Medulla oblongata (tissue), 1 donor: ENCODE results near the gene SOX4.
A peak's percentile ranks its signal among the peaks of the same experiment; 100 is the strongest.

Experiments used
- DNase-seq: peaks from one replicate; pipeline ENCODE4 v3.0.0-alpha.2; 2015; ENCODE audit errors: extremely low spot score

The SOX4 gene

DNA sequence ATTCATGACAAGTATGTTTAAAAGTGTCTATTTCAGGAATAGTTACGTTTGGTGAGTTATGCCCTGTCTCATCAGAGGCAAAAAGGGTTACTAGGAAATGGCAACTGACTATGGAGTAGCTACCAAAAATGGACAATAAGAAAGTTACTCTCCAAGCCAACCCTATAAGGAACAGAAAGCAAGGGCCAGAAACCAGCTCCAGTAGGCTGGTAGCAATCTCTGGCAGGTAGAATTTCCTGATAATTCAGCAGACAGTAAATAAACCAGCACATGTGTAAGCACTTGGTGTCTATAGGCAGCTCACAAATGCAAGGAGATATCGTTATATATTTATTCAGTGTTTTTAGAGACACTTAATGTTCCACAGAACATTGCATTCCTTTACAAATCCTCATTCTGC lies 20.3 kb downstream of the SOX4 start:
- DNase-seq = no peak

DNA sequence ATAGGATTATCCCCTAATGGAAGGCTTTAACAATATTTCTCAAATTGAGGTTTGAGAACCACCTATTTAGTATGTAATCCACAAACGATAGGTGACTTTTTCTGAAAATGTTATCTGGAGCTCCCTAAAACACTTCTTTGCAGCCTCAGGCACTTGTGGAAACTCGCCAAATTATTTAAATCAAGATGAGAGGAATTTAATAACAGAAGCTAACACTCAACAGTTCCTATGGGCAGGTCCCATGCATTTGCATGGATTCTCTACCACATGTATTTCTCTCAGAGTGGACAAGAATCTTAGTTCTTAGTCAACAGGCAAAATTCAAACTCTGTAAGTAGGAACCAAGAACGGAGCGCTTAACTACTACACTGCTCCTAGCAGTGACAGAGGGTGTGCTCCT lies 20.7 kb downstream of the SOX4 start:
- DNase-seq = no peak

DNA sequence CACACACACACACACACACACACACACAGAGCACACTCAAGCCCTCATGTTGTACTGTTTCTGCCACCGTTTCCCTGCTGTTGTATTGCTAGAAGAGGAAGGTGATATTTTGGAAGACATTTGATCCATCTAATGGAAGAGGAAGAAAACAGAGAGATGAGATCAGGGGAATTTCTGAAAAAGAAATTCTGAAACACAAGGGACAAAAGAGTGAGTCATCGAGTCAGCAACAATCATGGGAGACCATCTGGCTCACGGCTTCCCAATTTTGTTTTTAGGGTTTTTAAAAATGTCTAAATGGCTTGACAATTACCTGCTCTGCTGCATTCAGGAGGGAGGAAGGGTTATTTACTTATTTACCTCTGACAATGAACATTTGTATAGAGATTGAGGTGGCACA lies 22.0 kb downstream of the SOX4 start:
- DNase-seq = no peak

DNA sequence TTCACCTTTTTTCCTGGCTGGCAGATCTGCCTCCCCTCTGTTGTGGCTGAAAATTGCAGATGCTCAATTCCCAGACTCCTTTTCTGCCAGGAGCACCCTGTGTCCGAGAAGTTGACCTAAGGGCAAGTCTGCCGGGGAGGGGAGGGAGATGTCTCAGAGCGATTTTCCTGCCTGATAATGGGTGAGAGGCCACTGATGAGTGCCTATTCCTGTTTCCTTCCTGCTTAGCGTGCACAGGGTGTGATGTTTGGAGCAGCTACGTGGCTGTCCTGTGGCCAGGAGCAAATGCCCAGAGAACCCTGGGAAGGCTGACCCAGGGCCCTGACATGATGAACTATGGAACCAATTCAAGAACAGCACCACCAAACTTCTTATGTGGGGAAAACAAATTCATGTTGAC lies 22.5 kb downstream of the SOX4 start:
- DNase-seq = no peak

DNA sequence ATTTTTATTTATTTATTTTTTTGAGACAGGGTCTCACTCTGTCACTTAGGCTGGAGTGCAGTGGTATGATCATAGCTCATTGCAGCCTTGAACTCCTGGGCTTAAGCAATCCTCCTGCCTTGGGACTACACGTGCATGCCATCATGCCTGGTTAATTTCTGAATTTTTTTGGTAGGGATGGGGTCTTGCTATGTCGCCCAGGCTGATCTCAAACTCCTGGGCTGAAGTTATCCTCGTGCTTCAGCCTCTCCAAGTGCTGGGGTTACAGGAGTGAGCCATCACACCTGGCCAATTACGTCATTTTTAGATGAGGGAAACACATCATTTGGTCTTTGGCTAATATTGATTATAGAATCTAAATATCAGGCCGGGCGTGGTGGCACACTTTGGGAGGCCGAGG lies 32.1 kb downstream of the SOX4 start:
- no peak for DNase-seq

DNA sequence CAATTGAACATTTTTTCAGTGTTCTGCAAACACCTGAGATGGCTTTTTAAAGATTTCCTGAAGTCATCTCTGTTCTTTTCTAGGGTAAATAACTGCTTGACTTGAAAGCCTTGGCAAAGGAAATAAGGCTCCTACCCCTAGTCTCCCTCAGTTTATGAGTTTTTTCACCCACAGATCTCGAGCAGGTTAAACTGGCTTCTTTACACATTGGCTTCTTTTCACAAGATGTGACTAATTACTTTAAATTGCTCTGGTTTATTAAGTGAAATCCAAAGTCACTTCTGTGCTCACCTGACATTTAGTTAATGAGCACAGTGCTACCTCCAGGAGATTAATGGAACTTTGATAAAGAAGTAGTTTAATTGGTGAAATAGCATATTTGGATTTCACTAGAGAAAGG lies 33.2 kb downstream of the SOX4 start:
- no peak for DNase-seq

DNA sequence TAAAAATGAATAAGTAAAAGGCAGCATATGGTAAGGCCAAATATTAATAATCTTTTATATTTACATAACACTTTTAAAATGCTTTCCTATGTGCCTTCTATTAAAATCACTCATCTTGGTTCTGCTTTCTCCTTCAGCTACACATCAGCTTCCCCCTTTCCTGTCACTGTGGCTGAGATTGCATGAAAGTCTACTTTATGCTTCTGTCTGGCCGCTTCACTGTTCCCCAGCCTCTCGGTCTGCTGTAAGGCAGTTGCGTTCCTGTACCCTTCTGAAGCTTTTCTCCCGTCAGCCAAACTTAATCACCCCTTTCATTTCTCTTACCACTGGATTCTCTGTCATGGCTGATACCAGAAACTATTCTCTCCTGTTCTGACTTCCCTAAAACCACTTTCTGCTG lies 34.6 kb downstream of the SOX4 start:
- peak; percentile 3 for DNase-seq

DNA sequence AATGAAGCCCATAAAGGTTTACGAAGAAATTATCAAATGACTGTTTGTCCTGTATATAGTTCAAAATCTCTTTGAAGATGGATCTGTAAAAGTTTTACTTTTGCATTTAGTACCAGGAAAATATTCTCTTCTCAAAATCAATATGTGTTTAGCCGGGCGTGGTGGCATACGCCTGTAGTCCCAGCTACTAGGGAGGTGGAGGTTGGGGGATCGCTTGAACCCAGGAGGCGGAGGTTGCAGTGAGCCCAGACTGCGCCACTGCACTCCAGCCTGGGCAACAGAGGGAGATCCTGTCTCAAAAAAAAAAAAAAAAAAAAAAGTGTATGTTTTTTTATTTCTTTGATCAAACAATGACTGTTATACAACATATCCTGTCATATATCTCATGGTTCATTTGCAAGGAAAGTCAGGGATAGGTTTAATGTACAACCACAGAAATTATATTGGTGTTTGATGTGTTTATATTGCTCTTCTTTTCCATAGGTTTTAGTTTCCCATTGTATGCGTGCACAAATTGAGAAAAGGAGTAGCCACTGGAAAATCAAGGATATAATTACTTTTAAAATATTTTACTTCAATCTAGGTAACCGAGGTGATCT lies 40.1 kb downstream of the SOX4 start:
- no peak for DNase-seq

DNA sequence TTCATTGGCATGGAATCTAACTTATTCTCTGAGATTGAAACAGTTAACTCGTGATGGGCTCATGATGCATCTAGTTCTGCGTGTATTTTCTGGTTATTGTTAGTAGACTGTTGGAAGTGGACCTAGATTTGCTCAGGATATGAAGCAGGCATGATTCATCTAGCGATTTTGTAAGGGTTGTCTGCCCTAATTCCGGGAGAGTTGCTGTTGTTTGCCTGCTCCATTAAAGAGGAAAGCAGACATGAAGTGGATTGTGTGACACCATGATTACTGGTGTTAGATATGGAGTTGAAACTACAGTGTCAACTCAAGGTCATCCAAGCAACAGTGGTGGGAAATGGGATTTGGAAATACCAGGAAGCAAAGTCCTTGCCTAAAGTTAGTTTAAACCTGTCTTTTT lies 41.0 kb downstream of the SOX4 start:
- no peak for DNase-seq

DNA sequence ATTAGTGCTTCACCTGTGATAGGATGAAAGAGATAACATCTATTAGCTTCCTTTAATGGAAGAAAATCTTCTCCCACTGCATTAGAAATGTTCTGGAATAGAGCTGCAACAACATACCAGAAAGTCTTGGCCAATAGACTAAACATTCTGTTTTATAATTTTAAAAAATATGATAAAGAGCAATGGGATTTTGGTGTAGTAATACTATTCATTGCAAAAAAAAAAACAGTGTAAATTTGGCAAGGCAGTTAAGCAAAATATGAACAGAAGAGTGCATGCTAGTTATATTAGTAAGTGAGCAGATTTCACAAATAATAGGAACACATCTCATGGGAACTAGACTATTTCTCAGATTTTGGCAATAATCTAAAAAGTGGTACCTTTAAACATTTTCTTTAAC lies 43.3 kb downstream of the SOX4 start:
- no peak for DNase-seq

DNA sequence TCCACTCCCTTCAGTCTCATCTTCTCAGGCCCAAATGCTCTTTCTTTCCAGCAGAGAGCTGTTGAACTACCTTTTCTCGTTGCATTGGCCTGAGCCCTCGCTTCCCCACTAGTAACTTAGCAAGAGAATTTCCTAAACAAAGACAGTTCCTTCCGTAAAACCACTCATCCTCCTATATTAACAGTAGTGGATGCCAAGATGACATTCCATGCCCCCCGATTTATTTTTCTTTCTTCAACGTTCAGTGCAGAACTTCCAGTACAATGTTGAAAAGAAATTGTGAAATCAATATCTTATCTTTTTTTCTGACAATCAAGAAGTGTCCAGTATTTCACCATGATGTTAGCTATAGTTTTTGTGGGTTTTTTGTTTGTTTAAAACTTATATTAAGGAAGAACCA lies 45.8 kb downstream of the SOX4 start:
- no peak for DNase-seq
